ENCODE results near the gene KANSL3.
"Not testable (repeated sequence)": the region's sequence is repeated elsewhere in the genome, so short reads cannot be mapped to it uniquely, and the experiment has no call there.

Gene KANSL3

DNA sequence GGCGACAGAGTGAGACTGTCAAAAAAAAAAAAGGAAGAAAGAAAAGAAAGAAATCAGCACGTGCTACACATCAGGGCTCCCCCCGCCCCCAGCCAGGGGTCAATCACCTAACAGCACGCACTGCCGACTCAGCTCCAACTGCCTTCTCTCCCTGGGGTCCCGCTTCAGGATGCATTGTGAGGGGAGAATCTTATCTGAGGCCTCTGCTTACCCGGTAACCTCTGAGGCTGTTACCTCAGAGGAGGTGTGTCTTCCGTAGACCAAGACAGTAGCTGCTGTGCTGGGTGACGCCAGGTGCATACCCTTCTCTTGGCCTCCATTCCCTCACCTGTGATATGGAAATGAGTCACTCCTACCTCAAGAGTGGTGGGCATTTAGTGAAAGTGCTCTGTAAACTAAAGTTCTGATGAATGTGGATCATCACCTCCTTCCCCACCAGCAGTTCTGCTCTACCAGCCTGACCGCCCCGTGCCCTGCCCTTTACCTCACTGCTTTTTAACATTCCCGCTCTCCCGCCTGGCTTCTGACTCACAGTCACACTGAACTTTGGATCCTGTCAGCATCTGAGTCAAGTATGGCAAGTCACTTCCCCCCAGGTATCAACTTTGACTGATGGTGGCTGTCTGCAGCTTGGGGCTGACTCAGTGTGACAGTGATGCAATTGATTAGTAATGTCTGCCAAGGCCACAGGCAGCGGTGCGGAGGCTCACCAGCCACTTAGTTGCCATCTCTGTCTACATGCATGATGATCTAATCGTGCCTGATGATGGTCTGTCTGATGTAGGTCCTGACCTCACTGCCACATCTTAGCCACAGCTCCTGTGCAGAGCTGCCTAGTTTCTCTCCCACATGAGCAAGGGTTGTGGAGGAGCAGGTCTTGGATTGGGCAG, 81.4 kb downstream of the KANSL3 start:
- no peak for TF ChIP-seq ZFX (IDR thresholded peaks at IDR 0.05)
- TF ChIP-seq, protein P1, sequence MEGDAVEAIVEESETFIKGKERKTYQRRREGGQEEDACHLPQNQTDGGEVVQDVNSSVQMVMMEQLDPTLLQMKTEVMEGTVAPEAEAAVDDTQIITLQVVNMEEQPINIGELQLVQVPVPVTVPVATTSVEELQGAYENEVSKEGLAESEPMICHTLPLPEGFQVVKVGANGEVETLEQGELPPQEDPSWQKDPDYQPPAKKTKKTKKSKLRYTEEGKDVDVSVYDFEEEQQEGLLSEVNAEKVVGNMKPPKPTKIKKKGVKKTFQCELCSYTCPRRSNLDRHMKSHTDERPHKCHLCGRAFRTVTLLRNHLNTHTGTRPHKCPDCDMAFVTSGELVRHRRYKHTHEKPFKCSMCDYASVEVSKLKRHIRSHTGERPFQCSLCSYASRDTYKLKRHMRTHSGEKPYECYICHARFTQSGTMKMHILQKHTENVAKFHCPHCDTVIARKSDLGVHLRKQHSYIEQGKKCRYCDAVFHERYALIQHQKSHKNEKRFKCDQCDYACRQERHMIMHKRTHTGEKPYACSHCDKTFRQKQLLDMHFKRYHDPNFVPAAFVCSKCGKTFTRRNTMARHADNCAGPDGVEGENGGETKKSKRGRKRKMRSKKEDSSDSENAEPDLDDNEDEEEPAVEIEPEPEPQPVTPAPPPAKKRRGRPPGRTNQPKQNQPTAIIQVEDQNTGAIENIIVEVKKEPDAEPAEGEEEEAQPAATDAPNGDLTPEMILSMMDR (conservative IDR thresholded peaks at IDR 0.05) = no peak
- no peak overlapping the region for H3K27ac ChIP-seq

DNA sequence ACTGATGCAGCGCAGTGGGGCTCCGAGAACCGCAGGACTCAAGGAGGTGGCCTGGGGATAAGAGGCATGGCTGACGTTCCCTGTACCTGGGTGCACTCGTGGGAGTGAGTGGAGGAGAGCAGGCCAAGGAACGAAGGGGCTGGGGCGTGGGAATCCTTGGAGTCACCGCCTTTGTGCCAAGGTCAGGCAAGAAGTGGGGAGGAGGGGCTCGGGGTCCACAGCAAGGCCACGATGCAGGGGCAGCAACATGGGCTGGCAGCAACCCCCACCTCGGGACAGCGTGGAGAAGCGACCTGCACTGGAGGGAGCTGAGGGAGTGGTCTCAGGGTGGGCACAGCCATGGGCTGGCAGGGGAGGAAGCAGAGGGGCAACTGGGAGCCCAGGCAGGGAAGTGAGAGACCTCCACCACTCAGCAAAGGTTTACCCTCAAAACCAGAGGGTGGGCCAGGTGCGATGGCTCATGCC, 82.9 kb downstream of the KANSL3 start:
- H3K27ac ChIP-seq = no peak overlapping the region
- TF ChIP-seq ZFX (IDR thresholded peaks at IDR 0.05) = no peak
- TF ChIP-seq, protein P1 (conservative IDR thresholded peaks at IDR 0.05) = no peak

DNA sequence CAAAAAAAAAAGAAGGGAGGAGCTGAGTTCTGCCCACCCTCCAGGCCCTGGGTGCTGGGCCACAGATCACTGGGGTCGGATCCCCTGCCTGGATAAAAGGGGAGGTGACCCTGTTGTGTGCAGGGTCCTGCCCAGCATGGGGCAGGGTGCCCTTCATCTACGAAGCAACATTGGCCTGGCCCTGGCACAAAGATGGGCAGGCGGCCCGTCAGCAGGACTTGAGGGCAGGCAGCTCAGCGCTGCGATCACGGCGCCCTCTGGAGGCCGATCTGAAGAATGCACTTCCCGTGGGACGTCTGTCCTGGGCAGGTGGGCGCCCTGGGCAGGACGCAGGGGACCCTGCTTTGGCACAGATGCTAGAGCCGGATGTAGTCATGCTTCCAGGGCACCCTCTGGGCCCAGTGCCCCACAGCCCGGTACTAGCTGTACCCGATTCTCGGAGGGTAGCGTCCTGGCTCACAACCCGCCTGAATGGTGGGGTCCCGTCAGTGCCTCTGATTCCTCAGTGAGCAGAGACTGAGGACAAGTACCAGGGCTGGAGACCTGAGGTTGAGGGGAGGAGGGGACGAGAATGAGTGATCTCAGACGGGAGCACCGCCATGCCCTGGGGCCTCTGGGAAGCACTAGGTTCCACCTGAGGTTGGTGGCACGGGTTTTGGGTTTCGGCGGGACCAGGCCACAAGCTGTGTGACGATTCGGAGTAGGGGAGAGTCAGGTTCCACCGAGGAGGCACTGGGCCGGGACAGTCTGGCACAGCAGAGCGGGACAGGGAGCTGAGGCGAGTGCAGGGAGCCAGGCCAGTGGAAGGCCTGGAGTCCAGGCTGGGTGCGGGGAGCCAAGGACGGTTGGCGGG, 83.6 kb downstream of the KANSL3 start:
- TF ChIP-seq, protein P1 (conservative IDR thresholded peaks at IDR 0.05) = peak; percentile 94
- TF ChIP-seq ZFX (IDR thresholded peaks at IDR 0.05) = no peak
- H3K27ac ChIP-seq = no peak overlapping the region; the same call in 1 of the 2 replicates

DNA sequence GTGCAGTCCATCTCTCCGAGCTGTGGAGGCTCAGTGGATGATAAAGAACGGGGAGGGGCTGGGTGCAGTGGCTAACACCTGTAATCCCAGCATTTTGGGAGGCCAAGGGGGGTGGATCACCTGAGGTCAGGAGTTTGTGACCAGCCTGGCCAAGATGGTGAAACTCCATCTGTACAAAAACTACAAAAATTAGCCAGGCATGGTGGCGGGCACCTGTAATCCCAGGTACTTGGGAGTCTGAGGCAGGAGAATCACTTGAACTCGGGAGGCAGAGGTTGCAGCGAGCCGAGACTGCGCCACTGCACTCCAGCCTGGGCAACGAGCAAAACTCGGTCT, 84.2 kb downstream of the KANSL3 start:
- not testable (repeated sequence) for H3K27ac ChIP-seq

DNA sequence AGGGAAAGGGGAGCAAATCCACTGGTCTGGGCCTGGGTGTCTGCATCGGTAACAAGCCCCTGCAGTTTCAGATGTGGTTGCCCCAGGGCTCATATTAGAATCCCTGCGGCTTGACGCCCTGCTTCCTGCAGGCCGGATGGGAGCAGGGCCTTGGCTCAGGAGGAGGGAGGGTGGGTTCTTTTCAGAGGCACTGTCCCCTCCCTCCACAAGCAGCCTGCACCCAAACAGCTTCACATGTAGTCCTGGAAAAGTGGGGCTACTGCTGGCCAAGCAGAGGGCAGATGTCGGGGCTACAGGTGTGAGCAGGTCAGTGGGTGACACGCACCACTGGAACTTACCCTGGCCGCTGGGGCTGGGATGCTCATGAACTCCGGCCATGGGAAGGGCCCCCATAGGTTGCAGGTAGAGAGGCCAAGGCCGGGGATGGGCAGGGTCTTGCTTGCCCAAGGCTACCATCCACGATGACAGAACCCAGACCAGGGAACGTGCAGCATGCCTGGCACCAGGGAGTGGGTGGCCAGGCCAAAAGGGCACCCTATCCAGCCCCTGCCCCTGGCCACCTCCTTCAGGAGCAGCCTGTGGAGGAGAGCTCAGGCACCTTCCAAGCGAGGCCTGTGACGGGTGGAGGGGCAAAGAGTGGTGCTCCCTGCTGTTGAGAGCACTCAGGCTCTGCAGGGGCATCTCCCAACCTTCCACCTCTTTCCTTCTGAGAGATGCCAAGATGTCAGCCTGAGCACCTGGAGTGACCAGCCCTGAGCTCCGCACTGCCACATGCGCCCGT, 84.7 kb downstream of the KANSL3 start:
- no peak overlapping the region for H3K27ac ChIP-seq
- TF ChIP-seq, protein P1 (conservative IDR thresholded peaks at IDR 0.05) = no peak
- TF ChIP-seq ZFX (IDR thresholded peaks at IDR 0.05) = no peak

DNA sequence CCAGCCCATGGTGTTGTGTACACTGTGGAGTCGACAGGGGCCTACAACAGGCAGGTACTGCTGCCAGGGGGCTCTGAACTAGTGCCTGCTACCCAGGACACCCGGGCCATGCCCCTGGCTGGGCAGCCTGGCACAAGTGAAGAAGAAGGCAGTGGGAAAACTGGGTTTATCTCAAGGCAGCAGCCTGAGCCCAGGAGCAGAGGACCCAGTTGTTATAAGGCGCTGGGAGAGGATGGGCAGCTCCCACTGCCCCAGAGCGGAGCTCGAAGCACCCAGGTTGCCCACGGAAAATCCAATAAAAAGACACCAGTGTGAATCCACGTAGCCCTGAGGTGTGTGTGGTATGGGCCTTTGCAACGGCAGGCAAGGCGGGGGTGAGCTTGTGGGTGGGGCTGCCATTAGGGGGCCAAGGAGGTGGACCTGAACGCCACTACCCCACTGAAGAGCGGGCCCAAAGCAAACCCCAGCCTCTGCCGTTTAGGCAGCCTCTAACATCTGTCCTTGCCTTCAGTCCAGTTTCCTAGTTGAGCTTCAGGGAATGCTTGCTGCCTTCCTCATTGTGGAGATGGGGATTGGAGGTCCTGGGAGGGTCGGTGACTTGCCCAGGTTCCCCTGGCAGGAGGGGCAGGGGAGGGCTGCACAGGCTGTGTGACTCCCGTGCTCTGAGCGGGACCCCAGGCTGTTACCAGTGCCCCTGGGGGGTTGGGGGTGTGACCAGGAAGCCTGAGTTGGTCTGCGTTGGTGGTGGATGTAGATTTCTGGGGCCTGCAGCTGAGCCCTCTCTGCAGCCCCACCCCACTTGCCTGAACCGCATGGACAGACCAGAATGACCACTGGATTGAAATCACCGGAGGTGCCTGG, 85.6 kb downstream of the KANSL3 start:
- H3K27ac ChIP-seq = no peak overlapping the region
- no peak for TF ChIP-seq ZFX (IDR thresholded peaks at IDR 0.05)
- TF ChIP-seq, protein P1 (conservative IDR thresholded peaks at IDR 0.05) = no peak
